GM19463 (cell line): ENCODE measurements around the gene RALB.
"Not testable (repeated sequence)": the region's sequence is repeated elsewhere in the genome, so short reads cannot be mapped to it uniquely, and the experiment has no call there.

ENCODE experiments used
- ATAC-seq: cut with Tn5 transposase; IDR thresholded peaks from one replicate; pipeline ENCODE4 v1.9.1; 2021; ENCODE audit warnings: mild to moderate bottlenecking, moderate library complexity; ENCODE audit not compliant: unreplicated experiment

Gene RALB

DNA sequence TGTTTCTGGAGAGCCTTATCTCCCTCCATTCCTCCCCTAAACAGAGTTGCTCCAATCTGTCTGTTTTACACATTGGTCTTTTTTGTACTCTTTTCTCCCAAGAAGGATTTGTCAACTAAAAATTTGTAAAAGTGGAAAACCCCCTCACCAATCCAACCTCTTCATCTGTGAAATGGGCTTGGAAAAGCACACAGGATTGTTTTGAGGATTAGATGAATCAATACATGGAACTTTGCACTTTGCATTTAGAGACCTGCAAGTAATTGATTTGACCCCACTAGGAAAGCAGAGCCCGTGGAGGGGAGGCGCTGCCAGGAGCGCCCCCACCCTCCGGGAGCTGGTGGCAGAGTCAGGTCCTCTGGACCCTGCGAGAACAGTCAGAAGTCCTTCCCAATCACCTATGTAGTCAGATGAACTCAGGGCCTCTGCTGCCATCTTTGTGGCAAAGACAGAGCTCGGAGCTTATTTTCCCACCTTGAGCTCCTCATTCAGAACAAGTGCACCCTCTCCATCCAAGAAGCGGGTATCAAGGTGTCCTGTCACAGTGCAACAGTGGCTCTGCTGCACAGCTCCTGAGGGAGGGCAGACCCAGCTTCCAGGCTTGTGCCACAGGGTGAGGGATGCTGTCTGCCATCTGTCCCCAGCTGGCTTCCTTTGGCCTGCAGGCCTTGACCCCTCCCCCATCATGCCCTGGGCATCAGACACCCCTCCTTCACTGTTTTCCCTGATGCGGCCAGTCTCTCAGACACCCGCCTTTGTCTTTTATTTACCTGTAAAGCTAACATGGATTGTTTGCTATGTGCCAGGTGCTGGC lies 27.7 kb upstream of the RALB start:
- no peak for ATAC-seq

DNA sequence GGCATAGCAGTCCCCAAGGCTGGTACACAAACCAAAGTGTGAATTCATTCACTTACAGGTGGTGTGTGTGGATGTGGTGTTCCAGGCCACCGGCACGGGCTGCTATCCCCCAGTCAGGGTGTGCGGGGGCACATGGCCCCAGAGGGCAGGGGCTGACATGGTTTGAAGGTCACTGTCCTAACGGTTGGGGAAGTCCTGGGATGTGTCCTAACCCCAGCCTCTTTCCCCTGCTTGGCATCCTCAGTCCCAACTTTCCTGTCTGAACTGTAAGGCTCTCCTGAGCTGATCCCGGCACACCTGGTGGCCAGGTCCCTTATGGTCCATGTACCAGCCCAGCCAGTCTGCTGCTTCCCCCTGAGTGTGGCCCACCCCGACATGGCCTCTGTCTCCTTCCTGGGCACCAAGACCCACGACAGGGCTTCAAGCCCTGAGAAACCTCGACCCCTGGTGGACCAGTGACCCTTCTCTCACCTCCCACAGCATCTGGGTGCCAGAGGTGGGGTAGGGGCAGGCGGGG lies 27.0 kb upstream of the RALB start:
- ATAC-seq: no peak

DNA sequence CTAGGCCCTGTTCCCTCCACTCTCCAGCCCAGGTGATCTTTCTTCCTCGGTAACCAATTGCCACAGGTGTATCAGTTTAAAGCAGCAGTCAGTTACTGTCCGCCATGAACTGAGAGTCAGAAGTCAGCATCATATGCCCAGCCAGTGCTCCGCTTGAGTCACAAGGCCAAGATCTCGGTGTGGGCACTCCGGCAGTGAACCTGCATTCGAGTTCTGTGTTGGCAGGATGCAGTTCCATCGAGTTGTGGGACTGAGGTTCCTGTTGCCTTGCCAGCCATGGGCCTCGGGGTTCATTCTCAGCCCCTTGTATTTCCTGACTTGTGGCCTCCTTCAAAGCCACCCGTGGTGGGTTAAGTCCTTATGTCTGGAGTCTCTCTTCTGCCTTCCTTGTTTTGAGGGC lies 26.3 kb upstream of the RALB start:
- ATAC-seq: no peak

DNA sequence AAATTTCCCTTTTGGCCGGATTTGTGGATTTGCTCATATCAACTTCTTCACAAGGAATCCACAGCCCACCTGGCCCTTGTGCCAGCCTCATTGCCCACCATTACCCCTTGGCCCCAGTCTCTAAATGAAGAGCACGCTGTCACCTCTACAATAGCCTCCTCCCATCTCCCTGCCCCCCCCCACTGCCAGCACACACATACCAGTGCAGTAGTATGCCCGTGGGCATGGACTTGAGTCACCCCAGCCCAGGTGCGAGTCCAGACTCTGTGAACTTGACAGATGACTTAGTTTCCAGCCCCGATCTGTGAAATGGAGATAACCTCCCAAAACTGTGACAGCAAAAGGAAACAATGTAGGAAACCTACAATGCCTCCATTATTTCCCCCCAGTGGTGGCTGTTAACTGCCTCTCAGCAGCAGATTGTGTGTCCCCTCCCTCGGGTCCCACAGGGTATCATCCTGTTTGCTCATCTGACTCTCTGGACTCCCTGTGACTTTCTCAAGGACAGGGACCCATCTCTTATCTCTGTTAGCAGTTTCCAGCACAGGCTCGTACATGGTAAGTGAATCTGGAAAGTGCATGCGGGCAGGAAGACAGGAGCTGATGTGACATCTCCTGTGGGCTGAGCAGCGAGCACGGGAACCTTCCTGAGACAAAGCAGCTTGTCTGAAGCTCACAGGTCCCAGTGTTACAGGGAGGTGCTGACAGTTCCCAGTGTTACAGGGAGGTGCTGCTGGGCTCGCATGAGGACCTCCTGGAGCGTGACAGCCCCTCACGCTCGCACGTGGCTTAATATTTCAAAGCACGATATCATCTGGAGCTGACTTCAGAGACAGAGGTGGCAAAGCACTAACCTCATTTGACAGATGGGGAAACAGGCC lies 25.3 kb upstream of the RALB start:
- ATAC-seq: no peak

GRCh38 chr2:120228503-120228902 lies 24.1 kb upstream of the RALB start:
- no peak for ATAC-seq

- no peak for ATAC-seq
Measured at GRCh38 chr2:120229341-120229740, 23.3 kb upstream of the RALB start.

GRCh38 chr2:120230515-120231471 lies 21.9 kb upstream of the RALB start:
- ATAC-seq: no peak

GRCh38 chr2:120231564-120231973 lies 21.1 kb upstream of the RALB start:
- ATAC-seq: peak; percentile 26

- peak; percentile 81 for ATAC-seq
Measured at GRCh38 chr2:120231974-120232635, 20.5 kb upstream of the RALB start.

DNA sequence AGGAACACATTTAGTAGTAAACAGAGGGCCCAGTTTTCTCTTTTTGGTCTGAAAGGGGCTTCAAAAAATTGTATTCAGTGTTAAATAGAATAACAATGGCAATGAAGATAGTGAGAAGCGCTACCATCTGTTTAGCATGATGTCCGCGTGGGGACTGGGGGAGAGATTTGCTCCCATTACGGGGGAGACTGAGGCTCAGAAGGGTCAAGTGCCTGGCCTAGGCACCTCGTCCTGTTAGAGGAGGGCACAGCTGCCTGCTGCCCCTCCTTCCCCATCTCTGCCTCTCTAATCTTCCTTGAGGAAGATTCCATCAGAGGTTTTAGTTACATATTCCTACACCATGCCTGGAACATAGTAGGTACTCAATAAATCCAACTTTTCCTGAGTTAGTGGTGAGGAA lies 19.4 kb upstream of the RALB start:
- no peak for ATAC-seq

DNA sequence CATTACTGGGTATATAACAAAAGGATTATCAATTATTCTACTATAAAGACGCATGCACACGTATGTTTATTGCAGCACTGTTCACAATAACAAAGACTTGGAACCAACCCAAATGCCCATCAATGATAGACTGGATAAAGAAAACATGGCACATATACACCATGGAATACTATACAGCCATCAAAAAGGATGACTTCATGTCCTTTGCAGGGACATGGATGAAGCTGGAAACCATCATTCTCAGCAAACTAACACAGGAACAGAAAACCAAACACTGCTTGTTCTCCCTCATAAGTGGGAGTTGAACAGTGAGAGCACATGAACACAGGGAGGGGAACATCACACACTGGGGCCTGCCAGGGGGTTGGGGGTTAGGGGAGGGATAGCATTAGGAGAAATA lies 17.5 kb upstream of the RALB start:
- not testable (repeated sequence) for ATAC-seq

DNA sequence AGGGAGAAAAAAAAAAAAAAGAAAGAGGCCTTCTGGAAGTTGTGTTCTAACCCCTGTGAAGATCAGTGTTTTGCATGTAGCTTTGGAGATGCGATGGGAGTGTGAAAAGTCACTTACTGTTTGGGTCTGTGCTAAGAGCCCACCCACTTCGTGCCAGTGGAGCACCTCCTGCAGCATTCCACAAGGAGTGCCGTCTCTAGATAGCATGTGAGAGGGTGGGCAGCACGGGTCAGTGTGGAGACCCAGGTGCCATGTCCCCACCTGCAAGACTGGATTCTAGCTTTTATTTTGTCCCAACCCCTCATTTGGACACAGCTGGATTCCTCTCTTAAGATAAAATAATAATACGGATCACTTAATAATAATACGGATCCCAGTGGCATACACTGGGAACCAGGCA lies 17.0 kb upstream of the RALB start:
- no peak for ATAC-seq

GRCh38 chr2:120236316-120236715 lies 16.3 kb upstream of the RALB start:
- ATAC-seq: no peak

DNA sequence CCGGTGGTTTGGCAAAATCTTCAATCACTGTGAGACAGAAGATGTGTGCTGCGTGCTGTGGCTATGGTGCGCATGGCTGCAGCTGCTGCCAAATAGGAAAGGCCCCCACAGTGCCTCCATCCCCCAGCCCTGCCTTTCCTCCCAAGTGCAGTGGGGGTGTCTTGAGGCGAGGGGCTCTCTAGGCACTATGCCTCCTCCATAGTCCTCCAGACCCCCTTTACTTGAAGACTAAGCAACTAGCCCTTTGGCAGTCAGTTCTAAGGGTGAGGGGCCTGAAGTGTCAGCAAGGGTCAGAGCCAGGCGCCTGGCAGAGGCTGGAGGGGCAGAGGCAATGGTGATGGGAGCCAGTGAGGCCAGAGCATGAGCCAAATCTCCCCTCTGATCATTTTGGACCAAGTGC lies 15.9 kb upstream of the RALB start:
- no peak for ATAC-seq

- no peak for ATAC-seq
Measured at GRCh38 chr2:120237491-120237902, 15.2 kb upstream of the RALB start.

- ATAC-seq: no peak
Measured at GRCh38 chr2:120238728-120239487, 13.7 kb upstream of the RALB start.

- ATAC-seq: no peak
Measured at GRCh38 chr2:120239488-120240287, 13.0 kb upstream of the RALB start.

- ATAC-seq: no peak
Measured at GRCh38 chr2:120240901-120241429, 11.7 kb upstream of the RALB start.
